SK-MEL-5 (cell line): ENCODE measurements around the gene RARS2. TPM values are rescaled to one million over a fixed set of nuclear protein-coding genes. Genes with fewer than 3 reads are reported as not detected.
"Not testable (repeated sequence)": the region's sequence is repeated elsewhere in the genome, so short reads cannot be mapped to it uniquely, and the experiment has no call there.

Experiments
- DNase-seq: peaks from one replicate; pipeline ENCODE4 v3.0.0-alpha.2; 2016; ENCODE audit warnings: low read depth, low spot score
- in situ Hi-C: cut with HindIII; loops from 2 replicates; pipeline ENCODE4 v1.10.0; 2016; ENCODE audit warnings: low sequenced_read_pairs, high pct_unique_total_duplicates, low pct_unique_long_range_greater_than_20kb
- total RNA-seq: library from RNA; depleted of rRNA; stranded (reverse); fragments of >200 nt; shearing (Covaris generic); gene quantifications from 2 replicates; pipeline ENCODE4 v1.2.3, GENCODE V29; 2014

Gene RARS2
- total RNA-seq, 1 experiment from 2014 or later = 36.5 TPM

DNA sequence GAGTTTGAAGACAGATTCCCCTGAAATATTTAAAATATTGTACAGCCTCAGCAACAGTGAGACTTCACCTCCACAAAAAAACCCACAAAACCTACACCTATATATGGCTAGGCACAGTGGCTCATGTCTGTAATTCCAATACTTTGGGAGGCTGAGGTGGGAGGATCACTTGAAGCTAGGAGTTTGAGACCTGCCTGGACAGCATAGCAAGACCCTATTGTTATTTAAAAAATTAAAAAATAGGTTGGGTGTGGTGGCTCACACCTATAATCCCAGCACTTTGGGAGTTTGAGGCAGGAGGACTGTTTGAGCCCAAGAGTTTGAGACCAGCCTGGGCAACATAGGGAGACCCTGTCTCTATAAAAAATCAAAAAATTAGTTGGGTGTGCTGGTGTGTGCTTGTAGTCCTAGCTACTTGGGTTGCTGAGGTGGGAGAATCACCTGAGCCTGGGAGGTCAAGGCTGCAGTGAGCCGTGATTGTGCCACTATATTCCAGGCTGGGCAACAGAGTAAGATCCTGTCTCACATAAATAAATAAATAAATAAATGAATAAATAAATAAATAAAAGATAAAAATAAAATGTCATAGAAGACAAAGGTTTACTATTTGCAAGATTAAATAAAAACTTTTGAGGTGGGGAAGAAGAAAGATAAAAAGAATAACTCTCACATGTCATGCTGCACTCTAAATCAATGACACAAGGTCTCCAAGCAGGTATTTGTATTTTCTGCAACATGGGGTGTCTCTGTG is 51.1 kb downstream of the RARS2 start:
- in situ Hi-C loops = no loop called here
- DNase-seq = no peak

- no peak for DNase-seq
- in situ Hi-C loops = no loop called here
These were observed 55.3 kb downstream of the RARS2 start for GRCh38 chr6:87534377-87535047.

GRCh38 chr6:87529221-87529620 is 60.6 kb downstream of the RARS2 start:
- in situ Hi-C loops = no loop called here
- no peak for DNase-seq

DNA sequence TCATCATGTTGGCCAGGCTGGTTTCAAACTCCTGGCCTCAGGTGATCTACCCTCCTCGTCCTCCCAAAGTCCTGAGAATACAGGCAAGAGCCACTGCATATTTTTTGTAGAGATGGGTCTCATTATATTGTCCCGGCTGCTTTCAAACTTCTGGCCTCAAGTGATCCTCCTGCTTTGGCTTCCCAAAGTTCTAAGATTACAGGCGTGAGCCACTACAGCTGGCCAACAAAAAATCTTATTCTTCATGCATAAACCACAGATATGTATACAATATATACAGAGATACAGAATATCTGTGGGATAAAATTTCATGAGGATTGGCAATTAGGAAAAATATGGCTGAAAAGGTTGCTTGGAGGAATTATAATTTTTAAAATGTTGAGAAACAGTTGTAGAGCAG is 67.1 kb downstream of the RARS2 start:
- in situ Hi-C loops = no loop called here
- DNase-seq = no peak

DNA sequence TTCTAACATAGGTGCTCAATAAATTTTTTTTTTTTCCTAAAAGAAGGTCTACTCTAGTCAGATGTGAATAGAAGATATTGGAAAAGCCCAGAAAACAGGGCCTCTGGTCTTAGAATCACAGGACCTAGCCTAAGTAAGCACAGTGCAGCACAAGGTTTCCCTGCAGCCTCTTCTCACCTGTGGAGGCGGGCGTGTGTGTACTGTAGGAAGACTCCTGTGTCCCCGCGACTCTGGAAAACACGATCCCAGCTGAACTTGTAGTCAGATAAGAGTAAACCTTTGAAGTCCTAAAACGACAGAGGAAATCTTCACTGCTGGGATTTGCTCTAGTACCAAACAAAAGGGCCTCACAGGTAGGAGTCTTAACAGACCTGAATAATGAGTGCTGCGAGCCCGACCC is 71.3 kb downstream of the RARS2 start:
- in situ Hi-C loops = no loop called here
- no peak for DNase-seq

DNA sequence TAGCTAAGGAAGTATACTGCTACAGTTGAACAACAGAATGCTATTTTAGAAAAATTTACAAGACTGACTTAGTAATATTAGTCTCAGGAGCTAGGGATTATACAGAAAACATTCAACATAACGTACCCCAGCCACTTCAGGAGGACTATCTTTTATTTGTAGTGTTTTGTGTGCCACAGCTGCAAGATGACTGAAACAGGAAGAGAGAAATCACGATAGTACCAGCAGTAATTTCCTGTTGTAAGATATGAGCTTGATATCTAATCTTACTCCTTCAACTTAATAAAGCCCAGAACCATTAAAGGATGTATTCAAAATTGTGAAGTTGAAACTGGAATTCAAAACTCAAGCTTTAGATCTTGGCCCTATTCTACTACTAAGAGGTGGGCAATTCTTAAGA is 75.0 kb downstream of the RARS2 start:
- in situ Hi-C loops = no loop called here
- no peak for DNase-seq

GRCh38 chr6:87504441-87504840 is 85.3 kb downstream of the RARS2 start:
- in situ Hi-C loops = no loop called here
- DNase-seq = no peak

GRCh38 chr6:87501809-87502572 is 87.8 kb downstream of the RARS2 start:
- in situ Hi-C loops = no loop called here

DNA sequence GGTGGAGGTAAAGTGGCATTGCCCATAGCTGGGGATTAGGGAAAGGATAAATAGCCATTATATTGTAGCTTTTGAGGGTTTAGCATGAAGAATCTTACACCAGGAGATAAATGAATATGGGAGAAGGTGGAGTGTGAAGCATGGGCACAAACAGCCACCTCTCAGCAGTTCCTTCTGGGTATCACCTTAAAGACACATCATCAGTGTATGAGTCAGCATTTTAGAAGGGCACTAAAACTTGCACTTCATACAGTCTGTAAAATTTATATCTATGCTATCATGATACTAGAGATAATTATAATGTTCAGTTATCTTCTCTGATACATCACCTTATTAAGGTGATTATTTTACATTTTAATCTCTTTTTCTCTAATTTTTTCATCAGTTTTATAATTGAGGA is 91.7 kb downstream of the RARS2 start:
- in situ Hi-C loops = no loop called here

More at GRCh38 chr6:87501809-87502572, 87.8 kb downstream of the RARS2 start:
- no peak for DNase-seq

GRCh38 chr6:87494761-87495422 is 94.9 kb downstream of the RARS2 start:
- no peak for DNase-seq
- in situ Hi-C loops = no loop called here

More for the DNA sequence above, 91.7 kb downstream of the RARS2 start:
- no peak for DNase-seq

- in situ Hi-C loops, DNase-seq: not testable (repeated sequence)
These were observed 100.5 kb downstream of the RARS2 start for GRCh38 chr6:87489326-87489725.

- in situ Hi-C loops = no loop called here
- DNase-seq = no peak
These were observed 102.2 kb downstream of the RARS2 start for GRCh38 chr6:87487555-87487954.

GRCh38 chr6:87484491-87484890 is 105.3 kb downstream of the RARS2 start:
- in situ Hi-C loops = no loop called here
- DNase-seq = no peak

DNA sequence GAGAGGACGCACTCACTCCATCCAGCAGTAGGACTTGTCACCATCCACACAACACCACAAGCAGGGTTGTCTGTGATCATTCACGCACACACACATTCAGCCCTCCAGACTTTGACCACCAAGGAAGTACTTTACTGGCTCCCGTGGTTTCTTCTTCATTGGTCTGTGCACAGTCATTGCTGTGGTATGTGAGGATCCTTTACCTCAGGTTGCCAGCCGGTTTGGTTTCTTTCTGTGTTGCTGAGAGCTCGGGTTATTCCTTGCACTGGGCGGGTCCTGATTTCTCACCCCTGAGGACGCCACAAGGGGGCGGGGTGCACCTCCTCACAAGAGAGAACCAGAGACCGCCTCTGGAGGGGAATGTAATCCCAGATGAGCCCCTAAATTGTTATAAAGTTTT is 105.9 kb downstream of the RARS2 start:
- DNase-seq = peak; percentile 16
- in situ Hi-C loops = no loop called here

DNA sequence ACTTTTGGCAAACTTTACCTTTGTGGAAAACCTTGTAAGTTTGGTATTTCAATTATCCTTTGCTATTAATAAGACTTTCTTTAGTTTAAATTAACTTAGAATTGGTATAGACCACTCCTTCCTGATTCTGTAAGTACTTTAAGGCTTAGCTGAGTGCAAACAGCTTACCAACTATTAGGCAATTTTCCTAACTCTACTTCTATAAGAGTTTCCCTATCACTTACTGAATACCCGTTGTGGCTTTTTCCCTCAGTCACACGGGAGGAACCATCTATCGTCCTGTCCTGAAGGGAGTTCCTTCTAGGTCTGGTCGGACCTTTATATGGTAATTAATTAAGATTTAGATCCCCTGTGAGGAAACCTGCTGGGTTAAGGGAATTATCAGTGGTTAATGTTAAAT is 107.4 kb downstream of the RARS2 start:
- in situ Hi-C loops = no loop called here

DNA sequence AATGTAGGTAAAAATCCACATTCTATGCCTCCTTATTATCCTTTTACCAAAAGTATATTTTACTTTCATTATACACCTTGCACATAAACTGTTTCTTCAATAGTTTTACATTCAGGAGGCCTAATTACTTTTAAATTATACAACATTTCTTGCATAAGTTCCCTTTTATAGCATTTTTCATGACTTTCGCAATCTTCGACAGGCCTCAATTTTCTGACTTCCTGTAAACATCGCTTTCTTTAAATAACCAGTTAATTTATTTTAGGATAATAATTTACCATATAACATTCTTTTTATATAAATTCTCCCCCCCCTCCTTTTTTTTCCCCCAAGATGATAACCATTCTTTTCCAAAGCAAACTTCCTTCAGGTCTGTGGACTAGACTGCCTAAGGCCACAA is 107.9 kb downstream of the RARS2 start:
- DNase-seq = no peak
- in situ Hi-C loops = no loop called here

More for the DNA sequence above, 107.4 kb downstream of the RARS2 start:
- no peak for DNase-seq

DNA sequence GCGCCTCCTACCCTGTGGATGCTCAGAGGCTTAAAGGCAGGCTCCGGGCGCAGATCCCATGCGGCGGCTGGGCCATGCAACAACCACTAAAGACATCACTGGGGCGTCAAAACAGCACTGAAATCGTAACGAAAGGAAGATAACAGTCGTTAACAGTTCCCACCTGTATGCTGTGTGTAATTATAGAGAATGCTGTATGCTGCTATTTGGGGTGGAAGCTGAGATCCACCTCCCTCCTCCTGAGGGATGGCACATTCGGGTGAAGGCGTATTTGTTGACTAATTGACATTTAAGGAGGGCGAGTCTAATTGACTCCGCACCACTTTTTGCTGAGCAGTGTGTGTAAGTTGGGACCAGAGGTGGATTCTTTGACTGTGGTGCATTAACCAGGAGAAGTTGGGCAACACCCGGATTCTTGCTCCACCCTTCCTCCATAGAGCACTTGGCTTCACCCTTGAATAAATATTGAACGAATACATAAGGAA is 116.3 kb downstream of the RARS2 start:
- peak; percentile 9 for DNase-seq
- in situ Hi-C loops = no loop called here
